Measurements from ENCODE around the gene MAPK9. TPM values are rescaled to one million over a fixed set of nuclear protein-coding genes. Genes with fewer than 3 reads are reported as not detected.

MAPK9 gene
- total RNA-seq, 2 donors from 2014 or later = 46.4 to 50.2 TPM

GRCh38 chr5:180215783-180216630 lies 75.9 kb downstream of the MAPK9 start:
- H3K36me3 ChIP-seq = no peaks in the 10 kb centered on the region
- TF ChIP-seq CTCF (IDR thresholded peaks at IDR 0.05) = no peak
- no peaks in the 10 kb centered on the region for H3K4me1 ChIP-seq
- H3K4me3 ChIP-seq = no peak overlapping the region
- H3K9ac ChIP-seq (ENCODE audit: low read depth in 2 of 2, low read length in 2 of 2) = no peak overlapping the region
- intact Hi-C loops (cut with DNase I) = no loop called here
- no peak for DNase-seq
- no peak overlapping the region for H3K27ac ChIP-seq
- no peaks in the 10 kb centered on the region for H3K9me3 ChIP-seq
- no peaks in the 10 kb centered on the region for H3K27me3 ChIP-seq

DNA sequence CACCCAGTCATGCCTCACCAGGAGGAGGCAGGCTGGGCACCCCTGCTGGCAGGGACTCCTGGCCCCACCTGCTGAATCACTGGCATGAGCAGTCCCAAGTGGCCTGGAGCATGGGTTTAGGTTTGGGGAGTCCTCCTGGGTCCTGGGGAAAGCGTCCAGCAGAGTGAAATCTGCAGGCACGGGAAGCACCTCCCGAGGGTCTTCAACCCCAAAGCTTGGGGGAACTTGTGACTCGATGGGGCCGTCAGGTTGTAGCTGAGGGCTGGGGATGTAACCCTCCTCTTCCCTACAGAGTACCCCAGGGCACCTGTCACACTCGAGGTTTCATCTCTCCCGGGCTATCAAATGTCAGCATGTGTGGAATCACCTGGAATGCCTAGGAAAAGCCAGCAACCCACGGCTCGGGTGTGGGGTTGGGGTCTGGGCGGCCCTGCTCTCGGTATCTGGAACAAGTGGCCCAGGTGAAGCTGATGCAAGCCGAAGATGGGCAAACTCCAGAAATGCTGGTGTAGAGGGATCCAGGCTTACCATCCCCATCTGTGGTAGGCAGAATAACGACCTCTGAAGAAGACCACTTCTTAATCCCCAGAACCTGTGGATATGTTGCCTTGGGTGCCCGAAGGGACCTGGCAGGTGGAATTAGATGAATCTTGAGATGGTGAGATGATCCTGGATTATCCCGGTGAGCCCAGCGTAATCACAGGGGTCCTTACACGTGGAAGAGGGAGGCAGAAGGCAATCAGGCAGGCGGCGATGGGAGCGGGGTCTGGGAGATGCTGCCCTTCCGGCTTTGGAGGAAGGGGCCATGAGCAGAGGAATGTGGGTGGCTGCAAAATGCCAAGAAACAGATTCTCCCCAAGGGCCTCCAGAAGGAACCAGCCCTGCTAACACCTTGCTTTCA lies 76.8 kb downstream of the MAPK9 start:
- Histone ChIP-seq H3K4me3 (no peak overlapping the region), H3K4me1 (no peaks in the 10 kb centered on the region), H3K27me3 (no peaks in the 10 kb centered on the region), H3K9ac (ENCODE audit: low read depth in 2 of 2, low read length in 2 of 2) (no peak overlapping the region), H3K9me3 (no peaks in the 10 kb centered on the region), H3K27ac (no peak overlapping the region), H3K36me3 (no peaks in the 10 kb centered on the region)
- intact Hi-C loops (cut with DNase I) = no loop called here
- DNase-seq = no peak
- TF ChIP-seq CTCF (IDR thresholded peaks at IDR 0.05) = no peak

GRCh38 chr5:180213657-180214207 lies 78.2 kb downstream of the MAPK9 start:
- Histone ChIP-seq H3K27me3 (no peaks in the 10 kb centered on the region), H3K27ac (no peak overlapping the region), H3K4me3 (no peak overlapping the region), H3K9me3 (no peaks in the 10 kb centered on the region), H3K9ac (ENCODE audit: low read depth in 2 of 2, low read length in 2 of 2) (no peak overlapping the region), H3K36me3 (no peaks in the 10 kb centered on the region), H3K4me1 (no peaks in the 10 kb centered on the region)
- no peak for DNase-seq
- TF ChIP-seq CTCF (IDR thresholded peaks at IDR 0.05) = no peak
- intact Hi-C loops (cut with DNase I) = no loop called here

DNA sequence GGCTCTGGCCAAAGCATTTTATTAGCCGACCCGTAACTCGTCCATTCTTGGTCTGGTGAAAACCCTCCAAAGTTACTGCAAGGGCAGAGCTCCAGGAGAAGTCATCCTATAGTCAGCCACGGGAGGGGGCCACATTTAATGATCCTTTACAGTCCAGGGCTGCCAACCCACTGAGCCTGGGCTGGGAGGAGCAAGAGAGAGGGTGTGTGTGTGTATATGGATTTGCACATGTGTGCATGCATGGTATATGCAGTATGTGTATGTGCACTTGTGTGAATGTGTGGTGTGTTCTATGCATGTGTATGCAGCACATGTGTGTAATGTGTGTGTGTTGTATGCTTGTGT lies 78.7 kb downstream of the MAPK9 start:
- intact Hi-C loops (cut with DNase I) = no loop called here
- Histone ChIP-seq H3K9ac (ENCODE audit: low read depth in 2 of 2, low read length in 2 of 2) (no peak overlapping the region), H3K4me3 (no peak overlapping the region), H3K9me3 (no peaks in the 10 kb centered on the region), H3K36me3 (no peaks in the 10 kb centered on the region), H3K27me3 (peaks cover 3% of the 10 kb centered on the region), H3K27ac (no peak overlapping the region), H3K4me1 (no peaks in the 10 kb centered on the region)
- TF ChIP-seq CTCF (IDR thresholded peaks at IDR 0.05) = no peak
- DNase-seq = no peak

- no peak overlapping the region for H3K4me3 ChIP-seq
- no peak for TF ChIP-seq CTCF (IDR thresholded peaks at IDR 0.05)
- no peak for DNase-seq
- intact Hi-C loops (cut with DNase I) = no loop called here
- H3K9ac ChIP-seq (ENCODE audit: low read depth in 2 of 2, low read length in 2 of 2) = no peak overlapping the region
- no peak overlapping the region for H3K27ac ChIP-seq
- H3K4me1 ChIP-seq = no peaks in the 10 kb centered on the region
- H3K36me3 ChIP-seq = no peaks in the 10 kb centered on the region
- H3K27me3 ChIP-seq = peaks cover 9% of the 10 kb centered on the region
- no peaks in the 10 kb centered on the region for H3K9me3 ChIP-seq
These were observed 79.3 kb downstream of the MAPK9 start for GRCh38 chr5:180212363-180213255.
